Activated CD4-positive, alpha-beta T cell treated with anti-CD3 and anti-CD28 coated beads, Interleukin-2, amount 50 U/mL, for 16 hours (primary cell): ENCODE results near the gene PLA2G4A.

ENCODE experiments used
- DNase-seq: peaks from one replicate; pipeline ENCODE4 v3.0.0-alpha.2; 2020

The PLA2G4A gene

DNA sequence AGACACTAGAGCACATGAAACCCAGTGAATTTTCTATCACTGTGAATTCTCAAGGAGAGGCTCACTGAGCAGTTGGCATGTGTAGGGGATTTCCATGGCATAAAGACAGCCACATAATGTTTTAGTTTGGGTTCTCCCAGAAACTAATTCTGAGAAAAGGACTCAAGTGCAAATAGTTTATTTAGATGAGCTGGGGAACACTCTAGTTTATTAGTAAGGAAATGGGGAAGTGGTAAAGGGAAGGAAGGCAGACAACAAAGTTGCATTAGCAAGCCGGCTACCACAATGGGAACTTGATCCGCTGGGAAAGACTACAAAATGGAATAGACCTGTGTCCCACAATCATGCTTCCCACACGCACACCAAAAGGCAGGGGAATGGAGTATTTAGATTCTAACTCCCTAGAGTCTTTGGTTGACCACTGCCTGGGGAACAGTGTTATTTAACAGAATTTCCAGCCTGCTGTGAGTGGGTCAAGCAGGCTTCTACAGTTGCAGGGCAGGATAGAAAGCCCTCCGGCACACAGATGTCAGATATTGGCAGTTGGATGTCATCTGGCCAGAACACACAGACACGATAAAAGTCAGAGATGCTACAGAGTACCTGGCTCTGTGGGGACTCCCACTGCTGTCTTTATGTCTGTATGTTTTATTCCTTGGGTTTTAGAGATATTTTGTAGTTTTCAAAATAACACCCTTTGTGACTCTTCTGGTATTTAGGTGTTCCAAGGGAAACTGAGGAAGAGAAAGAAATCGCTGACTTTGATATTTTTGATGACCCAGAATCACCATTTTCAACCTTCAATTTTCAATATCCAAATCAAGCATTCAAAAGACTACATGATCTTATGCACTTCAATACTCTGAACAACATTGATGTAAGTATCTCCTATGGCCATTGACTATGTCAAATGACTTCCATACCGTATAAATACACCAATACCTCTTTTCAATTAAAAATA, 150.1 kb downstream of the PLA2G4A start:
- no peak for DNase-seq

DNA sequence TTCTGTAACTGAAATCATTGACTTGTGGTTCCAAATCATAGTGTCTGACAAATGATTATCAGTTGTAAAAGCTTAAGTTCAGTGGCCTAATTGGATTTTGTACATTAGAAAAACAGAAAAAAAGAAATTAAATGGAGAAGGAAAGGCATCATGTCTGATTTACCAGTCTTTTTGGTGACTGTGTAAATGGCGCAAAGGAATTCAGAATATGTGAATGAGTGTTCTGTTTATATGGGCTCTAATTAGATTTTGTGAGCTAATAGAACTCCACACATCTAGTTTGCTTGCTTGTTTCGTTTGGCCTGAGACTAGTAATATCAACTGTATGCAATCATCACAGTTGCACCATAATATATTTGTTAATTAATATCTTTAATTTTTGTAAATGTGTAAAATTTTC, 151.7 kb downstream of the PLA2G4A start:
- DNase-seq: no peak

DNA sequence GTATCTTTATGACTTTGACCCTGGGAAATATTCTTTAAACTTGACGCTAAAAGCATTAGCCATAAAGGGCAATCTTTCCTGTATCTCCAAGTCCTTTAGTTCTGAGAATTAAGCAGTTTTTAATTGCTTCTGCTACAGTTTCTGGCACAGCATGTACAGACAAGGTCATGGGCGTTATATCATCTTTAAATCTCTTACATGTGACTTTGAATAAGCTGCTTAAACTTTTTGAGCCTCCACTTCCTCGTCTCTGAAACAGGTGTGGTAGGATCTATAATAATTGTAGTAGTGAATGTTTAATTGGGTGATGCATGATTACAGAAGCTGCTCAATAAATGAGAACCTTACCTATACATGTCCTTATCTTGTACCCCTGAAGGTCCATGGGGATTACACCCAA, 153.4 kb downstream of the PLA2G4A start:
- no peak for DNase-seq

- no peak for DNase-seq
Observed at GRCh38 chr1:186983327-186983726, 154.6 kb downstream of the PLA2G4A start.

DNA sequence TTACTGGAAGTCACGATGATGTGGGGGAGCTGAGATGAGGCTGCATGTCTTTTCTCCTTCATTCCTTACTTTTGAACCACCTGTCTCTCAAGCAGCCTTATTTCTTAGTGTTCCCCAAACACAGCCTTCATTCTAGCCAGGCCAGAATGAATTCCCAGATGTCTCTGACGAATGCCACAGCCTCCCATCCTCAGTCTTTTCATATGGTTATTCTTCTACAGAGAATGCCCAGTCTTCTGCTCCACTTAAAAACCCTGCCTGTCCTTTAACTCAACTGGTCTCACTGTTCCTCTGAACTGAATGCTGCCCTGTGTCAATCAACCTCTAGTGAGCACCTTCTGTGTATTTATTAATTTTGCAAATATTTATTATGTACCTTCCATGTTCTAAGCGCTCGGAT, 156.2 kb downstream of the PLA2G4A start:
- no peak for DNase-seq

- DNase-seq: peak; percentile 43
Observed at GRCh38 chr1:186985889-186986491, 157.2 kb downstream of the PLA2G4A start.

GRCh38 chr1:186987065-186987464, 158.3 kb downstream of the PLA2G4A start:
- no peak for DNase-seq

DNA sequence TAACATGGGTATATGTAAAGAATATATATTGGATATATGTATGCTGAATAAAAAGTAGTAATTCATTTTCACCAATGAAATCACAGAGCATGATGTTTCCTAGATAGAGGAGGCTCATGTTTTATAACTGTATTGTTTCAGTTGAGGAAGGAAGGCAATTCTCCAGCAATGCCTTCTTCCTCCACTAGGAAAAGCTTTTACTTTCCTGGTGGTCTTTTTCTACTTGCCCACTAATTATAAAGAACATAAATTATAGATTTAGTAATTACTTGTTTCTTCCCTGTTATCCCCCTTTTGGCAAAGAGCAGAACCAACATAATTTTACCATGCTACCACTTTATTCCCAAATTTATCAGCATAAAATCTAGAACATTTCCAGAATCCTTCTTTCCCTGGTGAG, 159.0 kb downstream of the PLA2G4A start:
- DNase-seq: no peak

DNA sequence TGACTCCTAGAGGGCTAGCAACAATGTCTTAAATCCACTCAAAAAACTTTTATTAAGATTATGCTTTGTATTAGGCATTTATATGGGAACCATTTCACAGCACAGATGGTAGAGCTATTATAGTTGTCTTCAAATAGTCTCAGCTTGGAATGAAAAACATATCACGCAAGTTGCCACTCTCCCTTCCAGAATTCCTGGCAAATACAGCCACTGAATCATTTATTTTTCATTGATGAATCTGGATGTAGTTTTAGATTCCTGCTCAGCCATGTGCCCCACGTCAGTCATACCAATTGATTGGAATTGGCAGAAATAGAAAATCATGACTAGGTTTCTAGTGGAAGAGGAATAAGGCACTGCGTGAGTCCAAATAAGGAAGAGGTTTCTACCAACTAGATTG, 165.2 kb downstream of the PLA2G4A start:
- DNase-seq: no peak

- DNase-seq: no peak
Observed at GRCh38 chr1:186994897-186995296, 166.1 kb downstream of the PLA2G4A start.

DNA sequence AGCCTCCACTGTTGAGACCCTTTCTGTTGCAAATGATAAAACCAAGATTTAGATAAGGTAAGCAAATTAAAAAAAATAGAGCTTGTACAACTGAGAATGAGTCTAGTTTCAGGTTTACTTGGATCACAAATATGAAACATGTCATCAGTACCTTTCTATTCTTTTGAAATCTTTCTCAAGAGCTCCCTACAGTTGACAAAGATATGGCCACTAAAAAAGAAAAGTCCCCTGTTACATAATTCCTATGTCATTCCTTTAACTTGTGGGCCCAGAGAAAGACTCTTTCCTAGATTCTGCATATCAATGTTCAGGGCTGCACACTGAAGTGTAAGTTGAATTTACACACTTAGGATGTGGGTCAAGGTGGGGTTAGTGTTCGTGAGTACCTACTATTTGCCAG, 168.1 kb downstream of the PLA2G4A start:
- DNase-seq: no peak

- DNase-seq: no peak
Observed at GRCh38 chr1:186997877-186998276, 169.1 kb downstream of the PLA2G4A start.

DNA sequence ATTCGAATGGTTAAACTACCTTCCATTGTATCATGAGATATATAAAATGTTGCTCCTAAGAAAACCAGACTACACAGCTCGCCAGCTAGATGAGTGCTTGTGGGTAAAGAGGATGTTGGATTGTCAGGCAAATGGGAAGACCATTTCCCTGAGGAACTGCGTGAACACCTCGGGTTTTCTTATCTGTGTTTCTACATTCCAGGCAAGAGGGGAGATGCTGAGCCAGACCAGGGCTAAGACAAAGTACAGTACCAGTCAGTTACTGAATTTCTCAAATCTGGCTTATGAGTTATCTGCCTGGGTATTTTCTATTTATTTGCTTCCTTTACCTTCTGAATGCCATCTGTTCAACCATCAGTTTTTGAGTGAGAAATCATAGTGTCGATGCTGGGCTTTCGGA, 170.8 kb downstream of the PLA2G4A start:
- DNase-seq: no peak

DNA sequence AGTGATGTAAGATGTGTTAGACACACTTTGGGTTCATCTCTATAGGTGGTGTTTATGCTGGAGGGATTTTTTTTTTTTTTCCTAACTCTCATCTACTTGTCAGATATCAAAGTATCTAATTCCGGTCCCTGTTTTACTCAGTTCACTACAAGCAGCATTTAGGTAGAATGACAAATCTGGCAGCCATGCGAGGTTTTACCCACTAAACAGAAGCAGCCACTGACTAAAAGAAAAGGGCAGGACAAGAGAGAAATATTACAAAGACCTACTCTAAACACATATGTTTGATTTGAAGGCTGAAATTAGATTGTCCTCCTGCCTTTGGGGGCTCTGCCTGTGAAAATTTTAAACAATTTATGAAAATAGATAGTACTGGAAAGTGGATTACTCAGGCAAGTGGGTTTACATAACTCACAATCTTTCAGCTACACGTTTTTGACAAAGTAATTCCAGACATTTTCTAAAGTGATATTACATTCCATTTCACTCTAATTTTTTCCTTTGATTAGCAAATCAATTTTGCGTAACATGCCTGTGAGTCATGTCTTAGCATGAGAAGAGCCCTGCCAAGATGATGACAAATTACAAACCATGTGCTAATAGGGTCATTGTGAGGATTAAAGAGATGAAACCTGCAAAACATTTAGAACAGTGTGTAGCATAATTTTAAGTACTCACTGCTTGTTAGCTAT, 172.6 kb downstream of the PLA2G4A start:
- DNase-seq: no peak

DNA sequence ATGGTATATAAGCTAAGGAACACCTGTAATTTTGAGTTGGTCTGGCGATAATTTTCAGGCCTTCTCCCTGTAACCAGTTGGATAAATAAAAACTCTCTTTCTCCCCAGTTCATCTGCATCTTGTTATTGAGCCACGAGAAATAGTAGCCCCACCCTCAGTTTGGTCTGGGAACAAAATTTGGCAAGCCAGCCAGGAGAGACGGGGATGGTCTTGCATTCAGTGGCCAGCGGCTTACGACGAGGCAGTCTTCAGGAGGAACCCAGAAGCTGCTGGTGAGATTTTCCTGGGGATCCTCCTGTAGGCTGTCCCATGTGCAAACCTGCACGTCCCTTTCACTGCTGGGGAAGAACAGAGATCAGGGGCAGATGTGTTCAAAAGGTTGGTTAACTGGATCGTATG, 174.6 kb downstream of the PLA2G4A start:
- no peak for DNase-seq

GRCh38 chr1:187006896-187007295, 178.1 kb downstream of the PLA2G4A start:
- no peak for DNase-seq

- no peak for DNase-seq
Observed at GRCh38 chr1:187009320-187009719, 180.6 kb downstream of the PLA2G4A start.

DNA sequence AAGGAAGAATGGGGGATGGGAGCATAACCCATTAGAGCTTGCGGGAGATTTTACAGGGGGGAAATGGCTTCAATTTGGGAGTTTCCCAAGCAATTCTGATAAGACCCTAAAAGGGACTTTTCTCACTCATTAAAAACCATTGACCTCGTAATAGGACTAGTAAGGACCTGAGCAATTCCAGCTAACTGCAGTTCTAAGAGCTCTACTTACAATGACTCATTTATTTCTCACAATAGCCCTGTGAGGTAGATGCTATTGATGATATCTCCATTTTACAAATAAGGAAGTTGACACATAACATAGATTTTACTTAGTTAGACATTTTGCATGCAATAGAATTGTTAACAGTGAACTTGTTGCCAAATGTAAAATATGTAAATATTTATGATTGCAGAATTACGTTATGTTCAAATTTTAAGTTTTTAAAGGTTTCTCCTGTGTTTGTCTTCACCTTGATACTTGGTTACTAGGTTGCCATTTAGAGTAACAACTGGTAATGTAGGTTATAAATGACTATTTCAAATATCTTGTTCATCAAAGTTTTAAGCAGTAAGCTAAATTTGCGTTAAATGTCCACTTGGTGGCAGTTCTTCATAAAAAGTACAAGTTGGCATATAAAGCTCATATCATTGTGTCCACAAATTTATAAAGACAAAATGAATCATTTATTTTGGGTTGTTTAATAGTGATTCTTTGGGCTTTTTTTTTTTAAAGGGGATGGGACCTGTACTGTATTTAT, 182.0 kb downstream of the PLA2G4A start:
- peak; percentile 27 for DNase-seq

DNA sequence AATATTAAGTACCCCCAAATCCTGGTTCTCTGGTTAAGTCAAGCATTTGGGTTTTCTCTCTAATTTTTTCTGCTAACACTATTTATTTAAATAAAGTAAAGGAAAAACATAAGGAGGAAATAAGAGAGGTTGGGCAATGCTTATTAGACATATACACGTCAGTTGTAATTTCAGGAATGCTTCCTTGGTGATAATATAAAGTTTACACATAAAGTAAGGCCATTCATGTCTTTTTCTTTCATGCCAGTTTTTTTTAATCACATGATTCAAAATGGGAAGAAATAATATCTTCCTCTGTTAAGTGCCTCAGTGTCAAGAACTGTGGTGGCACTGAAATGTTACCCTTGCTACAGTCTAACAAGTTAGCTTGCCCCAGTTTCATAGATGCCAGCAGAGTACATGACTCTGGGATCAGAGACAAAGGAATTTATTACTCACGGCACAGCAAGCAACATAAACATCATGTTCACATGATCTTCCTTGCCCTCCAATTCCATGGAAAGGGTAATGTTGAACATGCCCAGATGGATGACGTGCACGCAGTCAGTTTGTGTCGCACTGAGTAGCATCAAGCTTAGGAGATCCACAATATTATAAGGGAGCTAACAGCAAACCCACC, 184.9 kb downstream of the PLA2G4A start:
- no peak for DNase-seq

DNA sequence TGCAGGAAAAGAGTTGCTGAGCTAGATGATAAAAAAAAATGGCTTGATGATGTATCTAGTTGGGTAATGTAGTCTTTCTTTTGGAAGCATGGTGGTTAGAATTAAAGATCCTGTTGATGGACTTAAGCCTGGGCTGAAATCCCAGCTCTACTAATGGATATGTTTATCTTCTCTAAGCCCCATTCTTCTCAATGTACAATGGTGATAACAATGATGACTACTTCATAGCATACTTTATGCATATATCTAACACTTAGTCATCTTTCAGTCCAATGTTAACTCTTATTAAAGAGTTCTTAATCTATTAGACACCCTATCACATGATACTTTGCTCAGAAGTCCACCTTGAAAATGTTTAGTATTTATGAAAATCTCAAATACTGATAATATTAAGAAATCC, 189.5 kb downstream of the PLA2G4A start:
- no peak for DNase-seq

DNA sequence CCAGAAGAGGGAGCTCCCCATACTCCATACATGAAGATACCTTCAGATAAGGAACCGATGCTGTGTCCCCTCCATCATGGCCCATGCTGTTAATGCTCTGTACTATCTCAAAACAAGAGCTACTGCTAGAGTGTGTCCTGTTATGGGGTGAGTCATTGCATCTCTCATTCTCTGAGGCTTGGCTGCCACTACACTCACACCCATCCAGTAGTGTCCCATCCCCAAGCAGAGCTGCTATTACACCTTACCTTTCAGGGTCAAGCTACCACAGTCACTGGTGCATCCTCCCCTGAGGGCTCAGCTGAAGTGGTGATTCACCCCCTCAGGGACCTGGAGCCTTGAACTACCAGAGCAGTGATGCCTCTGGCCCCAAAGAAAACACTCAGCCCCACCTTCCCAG, 198.5 kb downstream of the PLA2G4A start:
- no peak for DNase-seq

GRCh38 chr1:187032316-187032981, 203.7 kb downstream of the PLA2G4A start:
- no peak for DNase-seq
